ENCODE data around the gene CDCA3. TPM values are rescaled to one million over a fixed set of nuclear protein-coding genes. Genes with fewer than 3 reads are reported as not detected.

CDCA3 gene
- total RNA-seq, 5 donors from 2014 or later (not counting 1 experiment from before 2014, with no cell fraction given): 1.1 to 2.7 (median 2.0) TPM

GRCh38 chr12:6839482-6840201, 11.4 kb downstream of the CDCA3 start:
- no peak overlapping the region for H3K4me3 Mint-ChIP-seq
- no peaks in the 10 kb centered on the region for H3K36me3 Mint-ChIP-seq
- peaks cover 2 to 7% (median 4%) of the 10 kb centered on the region in 3 donors for H3K4me1 Mint-ChIP-seq
- H3K4me3 ChIP-seq (ENCODE audit: control insufficient read depth in 1 of 2, extremely low read depth in 1 of 2, low read length in 1 of 2): no peak overlapping the region
- ATAC-seq (replicated peaks in 1 of 4) (no peak), DNase-seq (no peak)
- H3K27me3 ChIP-seq (replicated peaks in 1 of 2; ENCODE audit: control insufficient read depth in 2 of 2, extremely low read depth in 1 of 2, insufficient read depth in 2 of 2, low read length in 1 of 2): peaks cover 0 to 4% of the 10 kb centered on the region in 2 experiments
- H3K27me3 Mint-ChIP-seq: no peaks in the 10 kb centered on the region
- ChIA-PET CTCF (interaction anchor here in 1 of 2 donors (1.0 kb wide), 1 partner anchor 9 kb away, joined by 5 read pairs; no protein-coding TSS in a partner anchor), POLR2A (no interaction called here)
- H3K27ac ChIP-seq (ENCODE audit: low read length): no peak overlapping the region
- 86% methylated on average over 6 of the region's 10 CpGs for WGBS (ENCODE audit: insufficient coverage)
- no peaks in the 10 kb centered on the region for H3K9me3 ChIP-seq
- peaks cover 0 to 6% of the 10 kb centered on the region in 2 experiments for H3K4me1 ChIP-seq (ENCODE audit: control insufficient read depth in 1 of 2, extremely low read depth in 1 of 2, insufficient read depth in 2 of 2, low read length in 2 of 2)
- H3K27ac Mint-ChIP-seq: no peak overlapping the region
- no peaks in the 10 kb centered on the region for H3K9me3 Mint-ChIP-seq
- H3K36me3 ChIP-seq (ENCODE audit: control insufficient read depth in 2 of 2, extremely low read depth in 1 of 2, insufficient read depth in 1 of 2, low read length in 1 of 2): no peaks in the 10 kb centered on the region

- H3K9me3 ChIP-seq: no peaks in the 10 kb centered on the region
- H3K4me1 ChIP-seq (ENCODE audit: control insufficient read depth in 1 of 2, extremely low read depth in 1 of 2, insufficient read depth in 2 of 2, low read length in 2 of 2): peaks cover 0 to 6% of the 10 kb centered on the region in 2 experiments
- Mint-ChIP-seq H3K9me3 (no peaks in the 10 kb centered on the region), H3K36me3 (no peaks in the 10 kb centered on the region), H3K4me3 (no peak overlapping the region), H3K4me1 (peaks cover 2 to 7% (median 4%) of the 10 kb centered on the region in 3 donors), H3K27ac (no peak overlapping the region), H3K27me3 (no peaks in the 10 kb centered on the region)
- POLR2A ChIA-PET: no interaction called here
- no peak overlapping the region for H3K27ac ChIP-seq (ENCODE audit: low read length)
- ATAC-seq (replicated peaks in 1 of 4) (no peak), DNase-seq (no peak)
- peaks cover 0 to 4% of the 10 kb centered on the region in 2 experiments for H3K27me3 ChIP-seq (replicated peaks in 1 of 2; ENCODE audit: control insufficient read depth in 2 of 2, extremely low read depth in 1 of 2, insufficient read depth in 2 of 2, low read length in 1 of 2)
- no peak overlapping the region for H3K4me3 ChIP-seq (ENCODE audit: control insufficient read depth in 1 of 2, extremely low read depth in 1 of 2, low read length in 1 of 2)
- CTCF ChIA-PET: interaction anchor here in 1 of 2 donors (1.0 kb wide), 1 partner anchor 8 kb away, joined by 5 read pairs; no protein-coding TSS in a partner anchor
- WGBS (ENCODE audit: insufficient coverage): 99% methylated on average over 8 of the region's 16 CpGs
- H3K36me3 ChIP-seq (ENCODE audit: control insufficient read depth in 2 of 2, extremely low read depth in 1 of 2, insufficient read depth in 1 of 2, low read length in 1 of 2): no peaks in the 10 kb centered on the region
Observed at GRCh38 chr12:6838854-6839253, 12.2 kb downstream of the CDCA3 start.

GRCh38 chr12:6837370-6838060, 13.6 kb downstream of the CDCA3 start:
- H3K27ac ChIP-seq (ENCODE audit: low read length): no peak overlapping the region
- H3K36me3 ChIP-seq (ENCODE audit: control insufficient read depth in 2 of 2, extremely low read depth in 1 of 2, insufficient read depth in 1 of 2, low read length in 1 of 2): no peaks in the 10 kb centered on the region
- peaks cover 0 to 4% of the 10 kb centered on the region in 2 experiments for H3K27me3 ChIP-seq (replicated peaks in 1 of 2; ENCODE audit: control insufficient read depth in 2 of 2, extremely low read depth in 1 of 2, insufficient read depth in 2 of 2, low read length in 1 of 2)
- 92% methylated on average over 20 of the region's 26 CpGs for WGBS (ENCODE audit: insufficient coverage)
- POLR2A ChIA-PET: no interaction called here
- ATAC-seq (replicated peaks in 1 of 4): no peak
- no peak overlapping the region for H3K27ac Mint-ChIP-seq
- peaks cover 0 to 6% of the 10 kb centered on the region in 2 experiments for H3K4me1 ChIP-seq (ENCODE audit: control insufficient read depth in 1 of 2, extremely low read depth in 1 of 2, insufficient read depth in 2 of 2, low read length in 2 of 2)
- CTCF ChIA-PET: interaction anchor here in 1 of 2 donors (0.7 to 6.1 kb wide), 3 partner anchors 12 to 88 kb away, joined by 3 to 34 read pairs (median 3); partner anchors contain the start of gene MLF2
- no peaks in the 10 kb centered on the region for H3K9me3 Mint-ChIP-seq
- no peak overlapping the region for H3K4me3 ChIP-seq (ENCODE audit: control insufficient read depth in 1 of 2, extremely low read depth in 1 of 2, low read length in 1 of 2)
- no peak overlapping the region for H3K4me3 Mint-ChIP-seq
- no peaks in the 10 kb centered on the region for H3K36me3 Mint-ChIP-seq
- H3K9me3 ChIP-seq: no peaks in the 10 kb centered on the region
- DNase-seq: no peak
- no peaks in the 10 kb centered on the region for H3K27me3 Mint-ChIP-seq
- H3K4me1 Mint-ChIP-seq: peaks cover 2 to 7% (median 4%) of the 10 kb centered on the region in 3 donors

GRCh38 chr12:6836851-6837250, 14.2 kb downstream of the CDCA3 start:
- ChIA-PET CTCF (interaction anchor here in 1 of 2 donors (0.9 to 6.1 kb wide), 2 partner anchors 12 to 83 kb away, joined by 3 to 34 read pairs; partner anchors contain the start of gene MLF2), POLR2A (interaction anchor here in 1 of 2 donors (0.5 kb wide), 1 partner anchor 267 kb away, joined by 6 read pairs; no protein-coding TSS in a partner anchor)
- Histone ChIP-seq H3K27ac (ENCODE audit: low read length) (no peak overlapping the region), H3K27me3 (replicated peaks in 1 of 2; ENCODE audit: control insufficient read depth in 2 of 2, extremely low read depth in 1 of 2, insufficient read depth in 2 of 2, low read length in 1 of 2) (peaks cover 0 to 4% of the 10 kb centered on the region in 2 experiments), H3K9me3 (no peaks in the 10 kb centered on the region), H3K4me1 (ENCODE audit: control insufficient read depth in 1 of 2, extremely low read depth in 1 of 2, insufficient read depth in 2 of 2, low read length in 2 of 2) (peaks cover 0 to 6% of the 10 kb centered on the region in 2 experiments), H3K4me3 (ENCODE audit: control insufficient read depth in 1 of 2, extremely low read depth in 1 of 2, low read length in 1 of 2) (no peak overlapping the region), H3K36me3 (ENCODE audit: control insufficient read depth in 2 of 2, extremely low read depth in 1 of 2, insufficient read depth in 1 of 2, low read length in 1 of 2) (no peaks in the 10 kb centered on the region)
- no peak for ATAC-seq (replicated peaks in 1 of 4)
- no peaks in the 10 kb centered on the region for H3K9me3 Mint-ChIP-seq
- H3K36me3 Mint-ChIP-seq: no peaks in the 10 kb centered on the region
- peaks cover 2 to 7% (median 4%) of the 10 kb centered on the region in 3 donors for H3K4me1 Mint-ChIP-seq
- no peak overlapping the region for H3K4me3 Mint-ChIP-seq
- H3K27ac Mint-ChIP-seq: no peak overlapping the region
- H3K27me3 Mint-ChIP-seq: no peaks in the 10 kb centered on the region
- 84% methylated on average over 12 of the region's 16 CpGs for WGBS (ENCODE audit: insufficient coverage)
- no peak for DNase-seq

GRCh38 chr12:6834873-6835272, 16.2 kb downstream of the CDCA3 start:
- ChIA-PET POLR2A (no interaction called here), CTCF (interaction anchor here (0.6 to 6.1 kb wide), 8 partner anchors 10 to 241 kb away, joined by 3 to 34 read pairs (median 5); partner anchors contain the start of genes MLF2 (in 2 of the 2), CDCA3 (in 1 of the 2), USP5 (in 1 of the 2) and ZNF384 (in 1 of the 2))
- Mint-ChIP-seq H3K4me3 (no peak overlapping the region), H3K4me1 (peaks cover 2 to 7% (median 6%) of the 10 kb centered on the region in 3 donors), H3K9me3 (no peaks in the 10 kb centered on the region), H3K27me3 (peaks cover 0 to 14% of the 10 kb centered on the region in 2 donors), H3K36me3 (no peaks in the 10 kb centered on the region), H3K27ac (no peak overlapping the region)
- ATAC-seq (replicated peaks in 1 of 4) (no peak), DNase-seq (no peak)
- Histone ChIP-seq H3K36me3 (ENCODE audit: control insufficient read depth in 2 of 2, extremely low read depth in 1 of 2, insufficient read depth in 1 of 2, low read length in 1 of 2) (no peaks in the 10 kb centered on the region), H3K9me3 (no peaks in the 10 kb centered on the region), H3K4me3 (ENCODE audit: control insufficient read depth in 1 of 2, extremely low read depth in 1 of 2, low read length in 1 of 2) (no peak overlapping the region), H3K4me1 (ENCODE audit: control insufficient read depth in 1 of 2, extremely low read depth in 1 of 2, insufficient read depth in 2 of 2, low read length in 2 of 2) (peaks cover 0 to 6% of the 10 kb centered on the region in 2 experiments), H3K27ac (ENCODE audit: low read length) (no peak overlapping the region), H3K27me3 (replicated peaks in 1 of 2; ENCODE audit: control insufficient read depth in 2 of 2, extremely low read depth in 1 of 2, insufficient read depth in 2 of 2, low read length in 1 of 2) (peaks cover 0 to 18% of the 10 kb centered on the region in 2 experiments)
- WGBS (ENCODE audit: insufficient coverage): 67% methylated on average over 3 of the region's 5 CpGs

GRCh38 chr12:6834254-6834653, 16.8 kb downstream of the CDCA3 start:
- Mint-ChIP-seq H3K4me3 (no peak overlapping the region), H3K36me3 (no peaks in the 10 kb centered on the region), H3K27me3 (peaks cover 0 to 17% of the 10 kb centered on the region in 2 donors), H3K4me1 (peaks cover 7 to 11% (median 9%) of the 10 kb centered on the region in 3 donors), H3K9me3 (no peaks in the 10 kb centered on the region), H3K27ac (no peak overlapping the region)
- DNase-seq (no peak), ATAC-seq (replicated peaks in 1 of 4) (no peak)
- no peaks in the 10 kb centered on the region for H3K9me3 ChIP-seq
- H3K27ac ChIP-seq (ENCODE audit: low read length): no peak overlapping the region
- no peak overlapping the region for H3K4me3 ChIP-seq (ENCODE audit: control insufficient read depth in 1 of 2, extremely low read depth in 1 of 2, low read length in 1 of 2)
- WGBS (ENCODE audit: insufficient coverage): no CpG with 5 or more reads among the region's 1 CpG
- H3K4me1 ChIP-seq (ENCODE audit: control insufficient read depth in 1 of 2, extremely low read depth in 1 of 2, insufficient read depth in 2 of 2, low read length in 2 of 2): peaks cover 0 to 11% of the 10 kb centered on the region in 2 experiments
- no peaks in the 10 kb centered on the region for H3K36me3 ChIP-seq (ENCODE audit: control insufficient read depth in 2 of 2, extremely low read depth in 1 of 2, insufficient read depth in 1 of 2, low read length in 1 of 2)
- CTCF ChIA-PET: interaction anchor here (0.6 to 6.1 kb wide), 10 partner anchors 9 to 145 kb away, joined by 3 to 34 read pairs (median 4); partner anchors contain the start of genes MLF2 (in 2 of the 2), CDCA3 (in 1 of the 2), TPI1 (in 1 of the 2) and USP5 (in 1 of the 2)
- H3K27me3 ChIP-seq (replicated peaks in 1 of 2; ENCODE audit: control insufficient read depth in 2 of 2, extremely low read depth in 1 of 2, insufficient read depth in 2 of 2, low read length in 1 of 2): peaks cover 0 to 24% of the 10 kb centered on the region in 2 experiments
- POLR2A ChIA-PET: no interaction called here
